ENCODE results near the gene ZNF784.

The ZNF784 gene, protein sequence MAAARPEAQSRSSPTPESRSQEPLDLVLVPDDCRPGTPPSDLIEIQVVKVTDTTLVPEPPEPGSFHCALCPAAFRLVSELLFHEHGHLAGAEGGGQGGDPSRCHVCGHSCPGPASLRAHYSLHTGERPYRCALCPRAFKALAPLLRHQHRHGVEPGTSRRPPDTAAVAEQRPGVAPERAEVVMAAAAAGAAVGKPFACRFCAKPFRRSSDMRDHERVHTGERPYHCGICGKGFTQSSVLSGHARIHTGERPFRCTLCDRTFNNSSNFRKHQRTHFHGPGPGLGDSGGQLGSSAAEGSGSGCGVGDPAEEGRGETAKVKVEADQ

GRCh38 chr19:55624109-55625003 is at the start of gene ZNF784:
ZNF784 (minus strand) TSS chr19:55624566; CDS start chr19:55624561, 5 bp downstream.
- DNase-seq (ENCODE audit: extremely low spot score) = peak; percentile 94
- POLR2A ChIA-PET = interaction anchor here (0.5 to 2.9 kb wide), 14 partner anchors 8 to 507 kb away, joined by 3 to 24 read pairs (median 4); partner anchors contain the start of genes FIZ1, UBE2S, ZNF524 and ZNF628
- CTCF ChIA-PET = interaction anchor here (0.6 to 1.1 kb wide), 3 partner anchors 18 to 465 kb away, joined by 3 to 5 read pairs (median 3); partner anchors contain the start of gene ZNF865
- TF ChIP-seq L3MBTL2 (conservative IDR thresholded peaks at IDR 0.05) (peak; percentile 42; the same call in 1 of the 2 replicates), SP1 (IDR thresholded peaks at IDR 0.05) (peak; percentile 98), ZNF384 (IDR thresholded peaks at IDR 0.05) (no peak)

- TF ChIP-seq CTBP1 (IDR thresholded peaks at IDR 0.05; ENCODE audit: borderline replicate concordance) (no peak), NFRKB (IDR thresholded peaks at IDR 0.05) (no peak), FOXK2 (IDR thresholded peaks at IDR 0.05) (no peak), FOXA1 (IDR thresholded peaks at IDR 0.05) (no peak), ARNT (IDR thresholded peaks at IDR 0.05) (no peak), LEF1 (IDR thresholded peaks at IDR 0.05; ENCODE audit: borderline replicate concordance) (no peak), FOXM1 (IDR thresholded peaks at IDR 0.05; ENCODE audit: borderline replicate concordance) (no peak)
- POLR2A ChIA-PET = interaction anchor here (0.7 to 1.1 kb wide), 3 partner anchors 18 to 21 kb away, joined by 3 to 7 read pairs (median 4); partner anchors contain the start of gene U2AF2
- CTCF ChIA-PET = no interaction called here
- DNase-seq (ENCODE audit: extremely low spot score) = no peak
Measured at GRCh38 chr19:55673889-55674288, 49.5 kb upstream of the ZNF784 start.

DNA sequence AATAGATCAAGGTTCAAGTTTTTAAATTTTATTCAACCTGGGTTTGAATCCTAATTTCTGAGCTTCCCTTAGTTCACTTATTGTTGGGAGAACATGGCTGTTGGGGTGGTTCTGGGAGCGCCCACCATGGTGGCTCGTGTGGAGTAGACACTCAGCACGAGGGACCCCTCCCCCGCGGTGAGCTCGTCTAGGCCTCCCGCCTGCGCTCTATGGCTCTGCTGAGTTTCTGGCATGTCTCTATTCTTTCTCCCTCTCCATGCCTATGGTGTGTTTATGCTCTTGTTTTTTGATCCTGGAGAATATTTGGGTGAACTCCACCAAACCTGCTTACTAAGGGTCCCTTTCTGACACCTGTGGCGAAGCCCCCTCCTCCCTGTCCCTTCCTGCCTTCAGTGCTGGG is 49.1 kb upstream of the ZNF784 start:
- POLR2A ChIA-PET = interaction anchor here (0.7 to 1.1 kb wide), 2 partner anchors 19 to 21 kb away, joined by 3 to 7 read pairs; partner anchors contain the start of gene U2AF2
- CTCF ChIA-PET = no interaction called here
- no peak for DNase-seq (ENCODE audit: extremely low spot score)
- TF ChIP-seq L3MBTL2 (conservative IDR thresholded peaks at IDR 0.05) (peak; percentile 40; the same call in 1 of the 2 replicates), ZNF384 (IDR thresholded peaks at IDR 0.05) (no peak), ELF4 (IDR thresholded peaks at IDR 0.05) (no peak), NFRKB (IDR thresholded peaks at IDR 0.05) (no peak), FOXA1 (IDR thresholded peaks at IDR 0.05) (no peak)

- ChIA-PET POLR2A (no interaction called here), CTCF (interaction anchor here (0.6 to 2.0 kb wide), 3 partner anchors 18 to 66 kb away, joined by 4 to 10 read pairs (median 5); partner anchors contain the start of gene U2AF2)
- no peak for DNase-seq (ENCODE audit: extremely low spot score)
- TF ChIP-seq FOXM1 (IDR thresholded peaks at IDR 0.05; ENCODE audit: borderline replicate concordance) (no peak), LEF1 (IDR thresholded peaks at IDR 0.05; ENCODE audit: borderline replicate concordance) (no peak), PKNOX1 (IDR thresholded peaks at IDR 0.05) (no peak), ELF4 (IDR thresholded peaks at IDR 0.05) (no peak), ARNT (IDR thresholded peaks at IDR 0.05) (no peak), CTBP1 (IDR thresholded peaks at IDR 0.05; ENCODE audit: borderline replicate concordance) (no peak), ZNF384 (IDR thresholded peaks at IDR 0.05) (no peak), FOXA1 (IDR thresholded peaks at IDR 0.05) (no peak), NFRKB (IDR thresholded peaks at IDR 0.05) (no peak), HDGF (IDR thresholded peaks at IDR 0.05; ENCODE audit: borderline replicate concordance) (no peak), TARDBP (IDR thresholded peaks at IDR 0.05) (no peak), SUZ12 (IDR thresholded peaks at IDR 0.05) (no peak)
Measured at GRCh38 chr19:55672418-55672817, 48.1 kb upstream of the ZNF784 start.

DNA sequence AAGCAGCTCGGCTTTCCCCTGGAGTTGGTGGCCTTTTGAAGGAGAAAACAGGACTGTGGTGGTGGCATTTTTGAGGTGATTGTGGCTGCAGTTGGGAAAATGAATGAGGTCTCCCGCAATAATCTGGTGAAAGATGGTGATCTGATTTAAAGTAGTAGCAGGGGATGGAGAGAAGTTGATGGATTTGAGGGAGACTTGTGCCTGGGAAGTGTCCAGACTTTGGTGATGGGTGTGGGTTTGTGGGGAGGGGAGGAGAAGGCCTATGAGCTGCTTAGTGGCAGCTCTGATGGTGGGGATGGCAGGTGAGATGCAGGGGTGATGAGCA is 46.6 kb upstream of the ZNF784 start:
- ChIA-PET CTCF (interaction anchor here (0.9 to 2.0 kb wide), 6 partner anchors 10 to 72 kb away, joined by 3 to 10 read pairs (median 6); partner anchors contain the start of genes FIZ1 and U2AF2), POLR2A (interaction anchor here (0.9 to 1.3 kb wide), 3 partner anchors 14 to 24 kb away, joined by 4 to 8 read pairs (median 5); partner anchors contain the start of gene U2AF2)
- DNase-seq (ENCODE audit: extremely low spot score) = no peak
- TF ChIP-seq SUZ12 (IDR thresholded peaks at IDR 0.05) (no peak), NFRKB (IDR thresholded peaks at IDR 0.05) (no peak), BHLHE40 (IDR thresholded peaks at IDR 0.05; ENCODE audit: borderline replicate concordance) (no peak), FOXA1 (IDR thresholded peaks at IDR 0.05) (no peak), HDGF (IDR thresholded peaks at IDR 0.05; ENCODE audit: borderline replicate concordance) (no peak), FOXM1 (IDR thresholded peaks at IDR 0.05; ENCODE audit: borderline replicate concordance) (no peak), ELF4 (IDR thresholded peaks at IDR 0.05) (no peak), CTBP1 (IDR thresholded peaks at IDR 0.05; ENCODE audit: borderline replicate concordance) (no peak), ZNF384 (IDR thresholded peaks at IDR 0.05) (no peak), TARDBP (IDR thresholded peaks at IDR 0.05) (no peak), PKNOX1 (IDR thresholded peaks at IDR 0.05) (no peak), FOXK2 (IDR thresholded peaks at IDR 0.05) (no peak), ARNT (IDR thresholded peaks at IDR 0.05) (no peak), L3MBTL2 (conservative IDR thresholded peaks at IDR 0.05) (no peak), SP1 (IDR thresholded peaks at IDR 0.05) (no peak), LEF1 (IDR thresholded peaks at IDR 0.05; ENCODE audit: borderline replicate concordance) (no peak)

All from HEK293T (cell line).